ENCODE measurements around the gene FMO5. TPM values are rescaled to one million over a fixed set of nuclear protein-coding genes. Genes with fewer than 3 reads are reported as not detected.
"Not testable (repeated sequence)": the region's sequence is repeated elsewhere in the genome, so short reads cannot be mapped to it uniquely, and the experiment has no call there.

Gene FMO5
- total RNA-seq, 1 experiment from 2014 or later = 0.57 TPM

GRCh38 chr1:147167365-147167764 is 57.8 kb downstream of the FMO5 start:
- Histone ChIP-seq H3K4me1 (ENCODE audit: control insufficient read depth, insufficient read depth, low read length) (peaks cover 6% of the 10 kb centered on the region), H3K9me3 (ENCODE audit: control insufficient read depth, insufficient read depth, low read depth, low read length) (no peaks in the 10 kb centered on the region), H3K4me3 (ENCODE audit: low read depth in 2 of 2, low read length in 2 of 2) (no peak overlapping the region), H3K27me3 (ENCODE audit: control insufficient read depth, insufficient read depth, low read length) (no peaks in the 10 kb centered on the region), H3K36me3 (ENCODE audit: control insufficient read depth, insufficient read depth, low read length) (no peaks in the 10 kb centered on the region; the same call in 1 of the 2 replicates), H3K27ac (ENCODE audit: low read length) (no peak overlapping the region)
- POLR2A ChIA-PET = no interaction called here
- ATAC-seq (peak; percentile 45; the same call in 1 of the 2 replicates), DNase-seq (ENCODE audit: low read depth, low spot score) (peak; percentile 64)
- TF ChIP-seq CTCF (IDR thresholded peaks at IDR 0.05) (no peak), TCF7L2 (IDR thresholded peaks at IDR 0.05; ENCODE audit: low read depth, low read length) (no peak)
- intact Hi-C loops (cut with micrococcal nuclease; ENCODE audit: unreplicated experiment) (no loop called here), in situ Hi-C loops (cut with HindIII; ENCODE audit: low pct_unique_long_range_greater_than_20kb, low sequenced_read_pairs) (no loop called here)
- no TSS peak for BruUV-seq (replicated peaks)
- CTCF ChIA-PET = no interaction called here

- Histone ChIP-seq H3K4me1 (ENCODE audit: control insufficient read depth, insufficient read depth, low read length) (no peaks in the 10 kb centered on the region; the same call in 1 of the 2 replicates), H3K9me3 (ENCODE audit: control insufficient read depth, insufficient read depth, low read depth, low read length) (no peaks in the 10 kb centered on the region), H3K27ac (ENCODE audit: low read length) (no peak overlapping the region), H3K36me3 (ENCODE audit: control insufficient read depth, insufficient read depth, low read length) (peaks cover 8% of the 10 kb centered on the region), H3K4me3 (ENCODE audit: low read depth in 2 of 2, low read length in 2 of 2) (no peak overlapping the region), H3K27me3 (ENCODE audit: control insufficient read depth, insufficient read depth, low read length) (no peaks in the 10 kb centered on the region)
- no peak for ATAC-seq
- intact Hi-C loops (cut with micrococcal nuclease; ENCODE audit: unreplicated experiment) (no loop called here), in situ Hi-C loops (cut with HindIII; ENCODE audit: low pct_unique_long_range_greater_than_20kb, low sequenced_read_pairs) (no loop called here)
- CTCF ChIA-PET = no interaction called here
- TF ChIP-seq SIN3A (IDR thresholded peaks at IDR 0.05; ENCODE audit: borderline replicate concordance, insufficient read depth, low read depth, low read length) = no peak
- TF ChIP-seq POLR2AphosphoS5 (IDR thresholded peaks at IDR 0.05; ENCODE audit: low read depth, low read length) = no peak
- POLR2A ChIA-PET = no interaction called here
- DNase-seq (ENCODE audit: low read depth, low spot score) = no peak
- BruUV-seq (replicated peaks) = no TSS peak
These were observed 62.1 kb downstream of the FMO5 start for GRCh38 chr1:147163019-147163418.

GRCh38 chr1:147162093-147162492 is 63.0 kb downstream of the FMO5 start:
- no peak overlapping the region for H3K27ac ChIP-seq (ENCODE audit: low read length)
- no peaks in the 10 kb centered on the region for H3K4me1 ChIP-seq (ENCODE audit: control insufficient read depth, insufficient read depth, low read length)
- no TSS peak for BruUV-seq (replicated peaks)
- intact Hi-C loops (cut with micrococcal nuclease; ENCODE audit: unreplicated experiment) = no loop called here
- POLR2A ChIA-PET = no interaction called here
- in situ Hi-C loops (cut with HindIII; ENCODE audit: low pct_unique_long_range_greater_than_20kb, low sequenced_read_pairs) = no loop called here
- ATAC-seq (no peak), DNase-seq (ENCODE audit: low read depth, low spot score) (no peak)
- CTCF ChIA-PET = no interaction called here
- TF ChIP-seq REST (IDR thresholded peaks at IDR 0.05; ENCODE audit: insufficient read depth in 1 of 2, low read depth in 2 of 2, low read length in 1 of 2) = no peak
- TF ChIP-seq SIN3A (IDR thresholded peaks at IDR 0.05; ENCODE audit: borderline replicate concordance, insufficient read depth, low read depth, low read length) = no peak
- no peak for TF ChIP-seq TCF7L2 (IDR thresholded peaks at IDR 0.05; ENCODE audit: low read depth, low read length)
- H3K36me3 ChIP-seq (ENCODE audit: control insufficient read depth, insufficient read depth, low read length) = peaks cover 8% of the 10 kb centered on the region
- H3K27me3 ChIP-seq (ENCODE audit: control insufficient read depth, insufficient read depth, low read length) = no peaks in the 10 kb centered on the region
- H3K4me3 ChIP-seq (ENCODE audit: low read depth in 2 of 2, low read length in 2 of 2) = no peak overlapping the region
- no peaks in the 10 kb centered on the region for H3K9me3 ChIP-seq (ENCODE audit: control insufficient read depth, insufficient read depth, low read depth, low read length)

- H3K27me3 ChIP-seq (ENCODE audit: control insufficient read depth, insufficient read depth, low read length); ATAC-seq; H3K36me3 ChIP-seq (ENCODE audit: control insufficient read depth, insufficient read depth, low read length); H3K9me3 ChIP-seq (ENCODE audit: control insufficient read depth, insufficient read depth, low read depth, low read length); H3K4me3 ChIP-seq (ENCODE audit: low read depth in 2 of 2, low read length in 2 of 2); DNase-seq (ENCODE audit: low read depth, low spot score); CTCF ChIA-PET; in situ Hi-C loops (cut with HindIII; ENCODE audit: low pct_unique_long_range_greater_than_20kb, low sequenced_read_pairs); H3K27ac ChIP-seq (ENCODE audit: low read length); H3K4me1 ChIP-seq (ENCODE audit: control insufficient read depth, insufficient read depth, low read length); POLR2A ChIA-PET; intact Hi-C loops (cut with micrococcal nuclease; ENCODE audit: unreplicated experiment); BruUV-seq (replicated peaks): not testable (repeated sequence)
These were observed 68.0 kb downstream of the FMO5 start for GRCh38 chr1:147157116-147157515.
